ENCODE results near the gene RNF26.

DNA sequence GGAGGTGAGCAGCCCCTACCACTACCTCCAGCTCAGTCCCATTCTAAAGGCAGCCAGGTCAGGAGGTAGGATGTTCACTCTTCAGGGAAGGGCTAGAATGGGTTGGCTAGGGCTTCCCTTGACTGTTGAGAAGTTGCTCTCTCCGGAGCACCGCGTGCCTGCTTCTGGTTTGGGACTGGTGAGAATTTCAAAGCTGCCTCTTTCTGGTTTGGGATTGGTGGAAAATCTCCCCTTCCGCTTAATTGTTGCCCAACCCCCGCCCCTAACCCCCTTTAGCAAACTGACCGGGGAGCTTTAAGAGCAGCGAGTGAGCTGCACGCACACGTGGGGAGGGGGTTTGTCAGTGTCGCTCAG, 46.5 kb downstream of the RNF26 start:
- TF ChIP-seq CTCF (conservative IDR thresholded peaks at IDR 0.05) (no peak), ZFX (IDR thresholded peaks at IDR 0.05) (no peak)
